ENCODE data around the gene SERPINA6.
"Not testable (repeated sequence)": the region's sequence is repeated elsewhere in the genome, so short reads cannot be mapped to it uniquely, and the experiment has no call there.

SERPINA6 gene, protein sequence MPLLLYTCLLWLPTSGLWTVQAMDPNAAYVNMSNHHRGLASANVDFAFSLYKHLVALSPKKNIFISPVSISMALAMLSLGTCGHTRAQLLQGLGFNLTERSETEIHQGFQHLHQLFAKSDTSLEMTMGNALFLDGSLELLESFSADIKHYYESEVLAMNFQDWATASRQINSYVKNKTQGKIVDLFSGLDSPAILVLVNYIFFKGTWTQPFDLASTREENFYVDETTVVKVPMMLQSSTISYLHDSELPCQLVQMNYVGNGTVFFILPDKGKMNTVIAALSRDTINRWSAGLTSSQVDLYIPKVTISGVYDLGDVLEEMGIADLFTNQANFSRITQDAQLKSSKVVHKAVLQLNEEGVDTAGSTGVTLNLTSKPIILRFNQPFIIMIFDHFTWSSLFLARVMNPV

DNA sequence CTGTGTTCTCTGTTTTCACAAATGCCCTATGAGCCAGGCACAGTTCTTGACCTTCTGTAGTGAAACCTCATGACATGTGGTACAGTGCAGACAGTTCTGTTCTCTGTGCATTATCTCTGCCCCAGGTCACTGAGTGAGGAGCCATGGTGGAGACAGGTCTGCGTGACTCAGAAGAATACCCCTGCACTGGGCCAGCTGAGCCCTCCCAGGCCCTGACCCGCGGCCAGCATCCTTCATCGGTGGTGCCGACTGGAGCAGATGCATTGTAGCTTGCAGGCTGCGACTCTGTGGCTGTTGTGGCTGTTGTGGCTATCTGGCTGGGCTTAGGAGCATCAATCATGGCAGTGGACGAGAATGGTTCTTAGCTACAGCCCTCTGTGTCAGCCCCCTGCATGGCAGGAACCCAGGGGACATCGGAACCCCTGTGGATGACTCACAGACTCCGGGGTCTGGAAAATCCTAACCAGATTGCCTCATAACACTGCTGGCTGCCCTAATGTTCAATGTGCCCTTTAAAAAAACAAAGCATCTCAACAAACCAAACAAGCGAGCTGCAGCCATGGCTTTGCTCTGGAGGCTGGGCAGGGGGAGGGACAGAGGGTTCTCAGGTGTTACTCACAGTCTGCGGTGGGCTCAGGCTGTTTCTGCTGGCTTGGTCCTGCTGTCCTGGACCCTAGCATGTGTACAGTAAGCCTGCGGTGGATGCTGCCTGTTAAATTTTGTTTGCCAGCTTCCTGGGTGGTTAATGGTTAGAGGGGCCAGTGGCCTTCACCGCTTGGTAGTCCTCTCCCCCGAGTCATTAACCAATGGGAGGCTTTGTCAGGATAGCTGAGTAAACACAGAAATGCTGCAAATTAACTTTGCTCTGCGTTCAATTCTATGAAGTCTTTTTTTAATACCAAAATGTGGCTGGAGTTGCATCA is at the start of gene SERPINA6:
Gene SERPINA6, minus strand, starts transcription at position 689 of the 923 bp plus-strand sequence. CDS start 8,688 bp downstream, outside the sequence.
- peak; percentile 71 for DNase-seq
- in situ Hi-C loops (cut with HindIII; ENCODE audit: low pct_ligation_motif_present, low pct_unique_long_range_greater_than_20kb, low sequenced_read_pairs), result no loop called here

DNA sequence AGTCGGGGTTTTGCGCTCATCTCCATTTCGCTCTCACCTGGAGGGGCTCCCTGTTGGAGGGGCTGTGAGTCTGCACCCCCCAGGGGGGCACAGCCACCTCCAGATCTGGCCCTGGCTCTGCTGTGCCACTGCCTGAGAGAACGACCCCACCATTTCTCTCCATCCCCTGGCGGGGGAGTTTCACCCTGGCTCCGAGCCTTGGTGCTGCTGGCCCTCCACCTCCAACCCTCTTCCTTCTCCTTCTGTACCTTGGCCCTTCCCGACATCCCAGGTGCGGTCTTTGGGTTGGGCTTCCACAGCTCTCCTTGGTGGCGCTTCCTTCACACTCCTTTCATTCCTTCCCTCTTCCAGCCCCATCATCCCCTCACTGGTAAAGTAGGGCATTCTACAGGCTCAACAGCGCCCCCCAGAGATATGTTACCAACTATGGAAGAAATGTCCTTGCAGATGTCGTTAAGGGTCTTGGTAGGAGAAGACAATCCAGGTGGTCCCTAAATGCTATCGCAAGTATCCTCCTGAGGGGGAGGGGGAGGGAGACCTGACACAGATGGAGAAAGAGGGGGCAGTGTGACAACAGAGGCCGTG is 49.0 kb upstream of the SERPINA6 start:
- in situ Hi-C loops (cut with HindIII; ENCODE audit: low pct_ligation_motif_present, low pct_unique_long_range_greater_than_20kb, low sequenced_read_pairs), result no loop called here
- no peak for DNase-seq

DNA sequence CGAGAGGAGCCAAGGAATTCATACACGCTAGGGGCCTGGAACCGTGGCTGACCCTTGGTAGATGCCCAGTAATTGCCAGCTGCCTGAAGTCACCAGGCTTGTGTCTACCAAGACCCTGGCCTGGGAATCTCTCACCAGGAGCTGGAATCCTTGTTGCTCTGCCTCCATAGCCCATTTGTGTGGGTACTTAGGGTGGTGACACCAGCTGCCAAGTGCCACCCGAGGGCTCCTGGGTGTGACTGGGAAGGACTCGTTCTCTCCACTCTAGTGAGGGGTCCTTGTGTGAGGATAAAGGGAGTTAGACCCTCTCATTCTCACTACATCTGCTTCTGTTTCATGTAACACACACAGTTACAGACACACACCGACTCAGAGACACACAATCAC is 47.4 kb upstream of the SERPINA6 start:
- in situ Hi-C loops (cut with HindIII; ENCODE audit: low pct_ligation_motif_present, low pct_unique_long_range_greater_than_20kb, low sequenced_read_pairs), result no loop called here
- no peak for DNase-seq

DNA sequence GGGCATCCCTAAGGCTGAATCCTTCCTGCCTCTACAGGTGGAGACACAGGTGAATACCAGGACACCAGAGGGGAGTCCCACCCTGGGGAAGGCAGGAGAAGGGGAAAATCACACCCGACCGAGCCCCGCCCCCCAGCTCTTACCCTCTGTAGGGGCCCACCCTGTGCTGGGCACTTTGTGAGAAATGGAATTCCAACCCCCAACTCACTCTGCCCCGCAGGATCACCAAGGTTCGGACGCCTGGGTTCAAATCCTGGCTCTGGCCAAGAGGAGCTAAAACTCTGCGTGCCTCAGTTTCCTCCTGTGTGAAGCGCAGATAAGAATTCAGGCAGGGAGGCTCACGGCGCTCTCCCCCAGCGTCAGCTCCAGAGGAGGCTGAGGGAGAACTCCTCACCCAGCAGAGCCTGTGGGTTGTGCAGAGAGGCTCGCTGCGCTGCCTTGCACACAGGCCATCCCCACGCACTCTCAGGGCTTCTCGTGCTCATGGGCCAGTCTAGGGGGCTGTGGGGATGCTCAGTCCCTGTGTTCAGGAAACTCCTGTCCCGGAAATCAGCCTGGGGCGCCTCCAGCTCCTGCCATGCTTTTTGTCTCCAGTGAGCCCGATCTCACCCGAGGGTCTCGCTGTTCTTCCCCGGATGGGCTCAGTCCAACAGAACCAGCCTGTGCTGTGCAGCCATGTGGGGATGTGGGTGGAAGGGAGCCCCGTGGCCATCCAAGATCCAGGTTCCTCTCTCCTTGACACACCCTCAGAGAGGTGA is 46.8 kb upstream of the SERPINA6 start:
- in situ Hi-C loops (cut with HindIII; ENCODE audit: low pct_ligation_motif_present, low pct_unique_long_range_greater_than_20kb, low sequenced_read_pairs); DNase-seq: not testable (repeated sequence)

DNA sequence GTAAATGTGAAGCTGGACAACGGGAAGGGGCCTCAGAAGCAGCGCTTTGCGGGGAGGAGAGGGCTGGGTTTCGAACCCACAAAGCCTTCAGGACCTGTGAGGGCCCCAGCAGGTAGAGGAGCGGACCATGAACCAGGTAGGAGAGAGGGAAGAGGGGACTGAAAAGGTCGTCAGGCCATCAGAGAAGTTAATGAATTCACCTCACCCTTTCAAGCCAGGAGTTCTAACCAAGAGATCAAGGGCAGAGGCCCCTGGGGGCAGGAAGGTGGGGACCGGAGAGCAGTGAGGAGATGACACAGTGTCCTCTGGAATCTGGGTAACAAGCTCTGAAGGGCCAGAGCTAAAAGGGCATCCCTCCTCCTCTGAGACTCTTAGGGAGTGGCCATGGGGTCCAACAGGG is 45.8 kb upstream of the SERPINA6 start:
- in situ Hi-C loops (cut with HindIII; ENCODE audit: low pct_ligation_motif_present, low pct_unique_long_range_greater_than_20kb, low sequenced_read_pairs), result no loop called here
- DNase-seq, result no peak

DNA sequence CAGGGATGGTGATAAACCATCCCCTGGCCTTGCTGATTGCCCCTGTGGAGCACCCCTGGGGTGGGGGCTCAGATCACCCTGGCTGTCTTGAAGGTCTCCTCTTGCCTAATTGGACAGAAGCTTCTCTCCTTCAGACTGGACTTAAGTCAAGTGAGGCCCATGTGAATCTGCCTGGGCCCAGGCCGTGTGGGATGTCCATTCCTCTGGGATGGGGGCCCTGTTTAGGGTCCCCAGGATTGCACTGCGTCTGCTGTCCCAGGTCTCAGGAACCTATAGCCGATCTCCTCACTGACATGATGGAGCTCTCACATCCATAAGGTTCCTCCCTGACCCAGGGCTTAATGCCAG is 45.1 kb upstream of the SERPINA6 start:
- in situ Hi-C loops (cut with HindIII; ENCODE audit: low pct_ligation_motif_present, low pct_unique_long_range_greater_than_20kb, low sequenced_read_pairs), result no loop called here
- no peak for DNase-seq

DNA sequence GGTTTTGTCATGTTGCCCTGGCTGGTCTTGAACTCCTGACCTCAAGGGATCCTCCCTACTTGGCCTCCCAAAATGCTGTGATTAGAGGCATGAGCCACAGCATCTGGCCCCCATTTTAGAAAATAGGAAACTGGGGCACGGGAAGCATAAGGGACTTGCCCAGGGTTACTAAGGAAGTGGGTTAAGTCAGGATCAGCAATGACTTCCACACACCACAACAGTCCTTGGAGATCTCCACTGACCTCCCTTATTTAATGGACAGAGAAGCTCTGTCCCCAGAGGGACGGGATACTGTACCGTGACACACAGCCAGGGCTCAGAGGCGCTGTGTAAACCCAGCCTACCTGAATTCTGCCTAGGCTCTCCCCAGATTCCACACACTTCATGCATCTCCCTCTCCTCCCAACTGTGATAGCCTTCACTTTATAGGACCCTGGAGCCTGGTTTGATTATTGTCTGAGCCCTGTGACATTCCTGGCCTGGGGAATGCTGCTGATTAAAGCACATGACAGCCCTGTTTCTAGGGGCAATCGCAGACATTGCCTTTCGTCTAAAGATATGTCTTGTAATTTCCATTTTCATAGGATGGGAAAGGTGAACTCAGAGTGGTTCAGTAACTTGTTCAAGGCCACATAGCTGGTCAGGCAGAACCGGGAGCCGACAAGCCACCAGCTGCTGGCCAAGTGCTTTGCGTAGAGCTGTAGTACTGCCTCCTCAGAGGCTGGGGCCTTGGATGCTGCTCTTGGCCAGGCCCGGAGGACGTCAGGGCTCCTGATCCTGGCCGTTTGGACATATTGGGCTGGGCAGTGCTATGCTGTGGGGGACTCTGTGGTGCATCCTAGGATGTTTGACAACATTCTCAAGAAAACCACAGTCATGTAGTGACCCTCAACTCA is 44.5 kb upstream of the SERPINA6 start:
- no peak for DNase-seq
- in situ Hi-C loops (cut with HindIII; ENCODE audit: low pct_ligation_motif_present, low pct_unique_long_range_greater_than_20kb, low sequenced_read_pairs), result no loop called here

DNA sequence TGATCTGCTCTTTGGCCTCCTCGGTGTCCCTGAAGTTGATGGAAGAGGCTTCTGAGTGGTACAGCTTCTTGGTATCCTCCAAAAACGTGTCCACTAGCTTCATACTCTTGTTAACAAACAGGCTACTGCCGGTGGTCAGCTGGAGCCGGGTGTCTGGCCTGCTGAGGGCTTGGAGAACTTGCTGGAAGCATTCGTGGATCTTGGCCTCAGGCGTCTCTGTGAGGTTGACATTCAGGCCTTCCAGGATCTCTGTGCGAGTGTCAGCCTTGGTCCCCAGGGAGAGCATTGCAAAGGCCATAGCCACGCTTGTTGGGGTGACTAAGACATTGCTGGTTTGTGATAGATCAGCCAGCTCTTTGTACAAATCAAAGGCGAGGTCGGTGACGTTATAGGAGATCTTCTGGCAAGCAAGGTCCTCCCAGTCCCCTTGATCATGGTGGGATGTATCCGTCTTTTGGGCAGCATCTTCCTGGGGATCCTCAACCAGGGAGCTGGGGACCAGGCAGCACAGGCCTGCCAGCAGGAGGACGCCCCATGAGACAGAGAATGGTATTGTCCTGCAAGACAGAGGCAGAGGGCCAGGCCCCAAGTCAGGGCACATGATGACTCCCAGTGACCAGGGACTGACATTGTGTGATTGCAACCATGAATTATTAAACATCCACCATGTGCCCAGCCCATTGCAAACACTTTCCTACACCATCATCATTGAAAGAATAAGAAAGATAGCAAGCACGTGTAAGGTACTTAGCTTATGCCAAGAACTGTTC is 43.2 kb upstream of the SERPINA6 start, which contains the start of gene SERPINA2:
Gene SERPINA2, minus strand, starts transcription at position 553 of the 770 bp plus-strand sequence.
- no peak for DNase-seq
- in situ Hi-C loops (cut with HindIII; ENCODE audit: low pct_ligation_motif_present, low pct_unique_long_range_greater_than_20kb, low sequenced_read_pairs), result no loop called here

DNA sequence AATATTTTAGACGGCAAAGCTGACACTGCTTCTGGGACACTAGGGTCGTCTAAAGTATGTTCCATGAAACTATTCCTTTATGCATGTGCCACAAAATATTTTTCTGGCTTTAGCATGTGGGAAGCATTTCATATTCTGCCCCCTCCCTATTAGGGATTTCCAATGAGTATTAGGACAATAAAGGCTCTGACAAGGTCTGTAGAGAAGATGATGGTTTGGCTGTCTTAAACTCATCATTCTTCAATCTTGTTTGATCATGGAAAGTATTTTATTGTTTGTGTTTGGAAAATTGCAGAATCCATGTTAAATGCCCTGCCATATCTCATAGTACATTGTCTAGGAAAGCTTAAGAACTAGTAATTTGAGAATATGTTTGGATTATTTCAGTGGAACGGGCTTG is 42.5 kb upstream of the SERPINA6 start:
- in situ Hi-C loops (cut with HindIII; ENCODE audit: low pct_ligation_motif_present, low pct_unique_long_range_greater_than_20kb, low sequenced_read_pairs), result no loop called here
- DNase-seq, result no peak

DNA sequence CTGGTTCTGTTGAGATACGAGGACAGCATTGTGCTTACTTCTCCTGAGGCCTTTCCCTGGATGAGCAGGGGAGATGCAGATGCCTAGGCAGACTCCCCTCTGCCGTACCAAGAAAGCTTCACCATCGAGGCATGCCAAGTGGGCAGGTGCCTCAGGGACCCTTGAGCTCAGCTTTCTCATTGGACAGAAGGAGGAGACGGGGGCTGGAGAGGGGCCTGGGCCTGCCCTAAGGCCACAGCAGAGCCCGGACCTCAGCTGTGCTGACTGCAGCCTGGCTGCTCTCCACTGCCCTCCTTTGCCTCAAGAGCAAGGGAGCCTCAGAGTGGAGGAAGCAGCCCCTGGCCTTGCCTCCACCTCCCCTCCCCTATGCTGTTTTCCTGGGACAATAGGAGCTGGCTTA is 41.8 kb upstream of the SERPINA6 start:
- no peak for DNase-seq
- in situ Hi-C loops (cut with HindIII; ENCODE audit: low pct_ligation_motif_present, low pct_unique_long_range_greater_than_20kb, low sequenced_read_pairs), result no loop called here

DNA sequence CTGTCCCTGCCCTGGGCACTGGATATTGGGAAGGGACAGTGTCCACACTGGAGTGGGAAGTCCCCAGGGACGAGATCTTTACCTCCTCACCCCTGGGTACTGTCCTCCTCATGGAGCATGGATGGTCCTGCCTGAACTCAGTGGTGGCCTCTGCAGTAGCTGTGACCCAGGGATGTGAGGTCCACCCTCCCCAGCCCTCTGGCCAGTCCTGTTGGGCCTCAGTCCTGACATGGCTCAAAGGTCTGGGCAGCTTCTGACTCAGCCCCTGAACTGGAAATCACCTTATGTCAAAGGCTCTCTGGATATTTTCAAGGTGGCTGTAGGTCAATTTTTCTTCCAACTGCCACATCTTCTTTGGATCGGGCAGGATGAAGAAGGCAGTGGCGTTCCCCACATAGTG is 40.9 kb upstream of the SERPINA6 start:
- in situ Hi-C loops (cut with HindIII; ENCODE audit: low pct_ligation_motif_present, low pct_unique_long_range_greater_than_20kb, low sequenced_read_pairs), result no loop called here
- DNase-seq, result no peak

DNA sequence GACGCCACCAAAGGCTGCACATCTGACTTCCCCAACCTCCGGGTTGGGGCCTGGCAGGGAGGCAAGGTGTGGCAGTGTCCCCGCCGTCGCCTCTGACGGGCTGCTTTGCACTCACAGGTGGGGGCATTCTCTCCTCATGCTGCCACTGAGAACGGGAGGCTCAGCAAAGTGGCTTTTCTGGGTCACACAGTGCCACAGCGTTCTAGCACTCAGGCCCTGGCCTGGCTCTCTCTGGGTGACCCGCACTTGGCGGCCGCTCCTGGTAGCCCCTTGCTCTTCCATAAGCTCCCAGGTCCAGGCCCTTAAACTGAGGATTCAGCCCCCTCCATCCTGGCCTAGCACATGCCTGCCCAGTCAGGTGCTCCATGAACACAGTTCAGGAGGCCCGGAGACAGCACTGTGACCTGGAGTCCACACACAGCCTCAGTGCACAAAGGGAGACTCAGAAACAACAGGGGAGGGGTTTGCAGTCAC is 40.1 kb upstream of the SERPINA6 start:
- in situ Hi-C loops (cut with HindIII; ENCODE audit: low pct_ligation_motif_present, low pct_unique_long_range_greater_than_20kb, low sequenced_read_pairs), result no loop called here
- no peak for DNase-seq

DNA sequence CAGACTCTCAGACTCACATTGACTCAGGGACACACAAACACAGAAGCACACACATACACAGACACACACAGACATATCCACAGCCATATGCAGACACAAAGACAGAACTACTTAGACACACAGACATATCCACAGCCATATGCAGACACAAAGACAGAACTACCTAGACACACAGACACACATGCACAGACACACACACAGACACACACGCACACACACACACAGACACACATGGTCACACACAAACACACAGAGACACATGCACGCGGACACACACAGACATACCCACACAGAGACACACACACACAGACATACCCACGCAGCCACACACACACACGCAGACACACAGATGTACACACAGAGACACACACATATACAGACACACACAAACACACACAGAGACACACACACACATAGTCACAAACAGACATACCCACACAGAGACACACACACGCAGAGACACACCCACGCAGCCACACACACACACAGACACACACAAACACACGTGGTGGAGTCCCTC is 39.5 kb upstream of the SERPINA6 start:
- in situ Hi-C loops (cut with HindIII; ENCODE audit: low pct_ligation_motif_present, low pct_unique_long_range_greater_than_20kb, low sequenced_read_pairs), result no loop called here
- DNase-seq, result no peak

DNA sequence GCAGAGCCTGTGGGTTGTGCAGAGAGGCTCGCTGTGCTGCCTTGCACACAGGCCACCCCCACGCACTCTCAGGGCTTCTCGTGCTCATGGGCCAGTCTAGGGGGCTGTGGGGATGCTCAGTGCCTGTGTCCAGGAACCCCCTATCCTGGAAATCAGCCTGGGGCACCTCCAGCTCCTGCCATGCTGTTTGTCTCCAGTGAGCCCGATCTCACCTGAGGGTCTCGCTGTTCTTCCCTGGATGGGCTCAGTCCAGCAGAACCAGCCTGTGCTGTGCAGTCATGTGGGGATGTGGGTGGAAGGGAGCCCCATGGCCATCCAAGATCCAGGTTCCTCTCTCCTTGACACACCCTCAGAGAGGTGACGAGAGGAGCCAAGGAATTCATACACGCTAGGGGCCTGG is 38.5 kb upstream of the SERPINA6 start:
- DNase-seq, result no peak
- in situ Hi-C loops (cut with HindIII; ENCODE audit: low pct_ligation_motif_present, low pct_unique_long_range_greater_than_20kb, low sequenced_read_pairs), result no loop called here

DNA sequence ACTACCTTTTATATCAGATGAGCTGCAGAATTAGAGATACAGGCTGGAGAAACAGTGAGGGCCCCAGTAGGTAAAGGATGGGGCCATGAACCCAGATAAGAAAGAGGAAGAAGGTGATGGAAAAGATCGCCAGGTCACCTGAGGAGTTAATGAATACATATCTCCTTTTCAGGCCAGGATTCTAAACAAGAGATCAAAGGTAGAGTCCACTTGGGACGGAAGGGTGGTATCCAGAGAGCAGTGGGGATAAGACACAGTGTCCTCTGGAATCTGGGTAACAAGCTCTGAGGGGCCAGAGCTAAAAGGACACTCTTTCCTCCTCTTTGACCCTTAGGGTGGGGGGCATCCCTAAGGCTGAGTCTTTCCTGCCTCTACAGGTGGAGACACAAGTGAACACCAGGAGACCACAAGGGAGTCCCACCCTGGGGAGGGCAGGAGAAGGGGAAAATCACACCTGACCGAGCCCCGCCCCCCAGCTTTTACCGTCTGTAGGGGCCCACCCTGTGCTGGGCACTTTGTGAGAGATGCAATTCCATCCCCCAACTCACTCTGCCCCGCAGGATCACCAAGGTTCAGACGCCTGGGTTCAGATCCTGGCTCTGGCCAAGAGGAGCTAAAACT is 37.9 kb upstream of the SERPINA6 start:
- in situ Hi-C loops (cut with HindIII; ENCODE audit: low pct_ligation_motif_present, low pct_unique_long_range_greater_than_20kb, low sequenced_read_pairs), result no loop called here

DNA sequence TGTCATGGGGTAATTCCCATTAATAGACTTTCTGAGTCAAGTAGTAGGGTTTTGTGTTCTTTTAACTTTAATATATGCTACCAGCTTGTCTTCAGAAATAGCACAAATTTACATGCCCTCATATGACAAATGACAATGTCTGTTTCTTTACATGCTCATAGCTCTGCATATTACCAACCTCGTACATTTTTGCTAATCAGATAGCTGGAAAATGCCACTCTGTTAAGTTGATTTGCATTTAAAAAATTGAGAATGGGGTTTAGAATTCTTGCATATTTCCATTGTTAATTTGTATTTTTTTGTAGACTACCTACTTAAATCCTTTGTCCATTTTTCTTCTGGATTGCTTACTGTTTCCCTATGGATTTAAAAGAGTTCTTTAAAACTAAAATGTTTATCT is 34.0 kb upstream of the SERPINA6 start:
- in situ Hi-C loops (cut with HindIII; ENCODE audit: low pct_ligation_motif_present, low pct_unique_long_range_greater_than_20kb, low sequenced_read_pairs), result no loop called here

More for the DNA sequence above, 37.9 kb upstream of the SERPINA6 start:
- DNase-seq, result no peak

More for the DNA sequence above, 34.0 kb upstream of the SERPINA6 start:
- DNase-seq, result no peak
